Pancreas (tissue), 10 donors: ENCODE results near the gene CDC42EP5. TPM values are rescaled to one million over a fixed set of nuclear protein-coding genes. Genes with fewer than 3 reads are reported as not detected.

Source experiments
- ATAC-seq, 4 donors: fragments of 200-7000 bp; cut with Tn5 transposase; one replicate each; pipeline versions ENCODE4 v1.8.0 to v1.9.1; 2020; ENCODE audit warnings: mild to moderate bottlenecking in 4 of 4, moderate library complexity in 4 of 4
- DNase-seq, 6 donors: peaks; one replicate each; pipeline ENCODE4 v3.0.0-alpha.2; 2020
- FAIRE-seq: peaks from 2 replicates; lab custom pipeline; 2012; peaks lifted over from hg19 to GRCh38; lab: Jason Lieb, UNC
- H3K27ac ChIP-seq, 4 donors: fragments of 200-600 bp; sonication (generic); 1 replicate in 3 of 4; 2 replicates in 1 of 4; pipeline versions ENCODE4 v1.5.0 to v1.8.0; 2020
- H3K27me3 ChIP-seq, 4 donors: fragments of 200-600 bp; one replicate each; pipeline ENCODE4 v1.8.0; 2021
- H3K36me3 ChIP-seq, 3 donors: fragments of 200-600 bp; sonication (generic) in 1 of 3; one replicate each; pipeline versions ENCODE4 v1.5.0 to v1.8.0; 2020 to 2021
- H3K4me1 ChIP-seq, 3 donors: fragments of 200-600 bp; one replicate each; pipeline ENCODE4 v1.8.0; 2021
- H3K4me3 ChIP-seq, 4 donors: fragments of 200-600 bp; sonication (generic) in 2 of 4; one replicate each; pipeline versions ENCODE4 v1.5.0 to v1.8.0; 2020 to 2021
- H3K9me3 ChIP-seq, 4 donors: fragments of 200-600 bp; one replicate each; pipeline ENCODE4 v1.8.0; 2021
- WGBS, 2 donors: extraction: QIAGEN DNeasy Blood & Tissue Kit; methylation state at CpG; one replicate each; pipeline ENCODE4 v1.1.7; 2013; 5-methylcytosine and 5-hydroxymethylcytosine counted together
- intact Hi-C, 3 donors: fragments of 100-400 bp; cut with DNase I; formaldehyde crosslinking; loops; one replicate each; pipeline versions ENCODE4 v1.11.1 to v1.14.2; 2022
- polyA plus RNA-seq, 2 donors: library from polyadenylated mRNA; stranded (reverse); fragments of 200-250 nt; gene quantifications; one replicate each; pipeline ENCODE4 v1.2.3, GENCODE V29; 2013
- total RNA-seq, 6 donors: library from RNA; stranded (reverse); fragmentation: NEBNext Ultra II Directional in 4 of 6; extraction: Animal tissue kit (Norgen Biotek cat#: 25700) in 4 of 6; gene quantifications; one replicate each; pipeline versions ENCODE4 v1.2.1 to v1.2.4, GENCODE V29; 2021 to 2023
- TF ChIP-seq, protein P1 (sequence below), 4 donors: fragments of 200-600 bp; sonication (generic) in 3 of 4; IDR thresholded peaks; one replicate each; pipeline versions ENCODE4 v1.5.0 to v1.8.0; 2021; ENCODE audit warnings: antibody characterized with exemption in 4 of 4
- donor health status: healthy with polysubstance abuse.
- donor health status: DM: no; HTN: no; CAD: no; lungs with moderate emphysema.
- donor health status: DM: no; HTN: no; CAD: no.
- donor health status: control.
- donor health status: control.
- donor health status: Bipolar disorder and iron deficiency.
- donor health status: DM: yes; HTN: yes; CAD: no.
- donor health status: DM: no; HTN: no; CAD: no.
- donor health status: DM: no; HTN: no; CAD: no.
- donor health status: DM: yes; HTN: yes; CAD: no.

Gene CDC42EP5
- total and polyA plus RNA-seq, 8 donors, result 7.5 to 48.0 (median 15.7) TPM

- peak; percentile 59 to 90 (median 75) for DNase-seq
Observed at GRCh38 chr19:54430306-54431254, 42.5 kb downstream of the CDC42EP5 start.

DNA sequence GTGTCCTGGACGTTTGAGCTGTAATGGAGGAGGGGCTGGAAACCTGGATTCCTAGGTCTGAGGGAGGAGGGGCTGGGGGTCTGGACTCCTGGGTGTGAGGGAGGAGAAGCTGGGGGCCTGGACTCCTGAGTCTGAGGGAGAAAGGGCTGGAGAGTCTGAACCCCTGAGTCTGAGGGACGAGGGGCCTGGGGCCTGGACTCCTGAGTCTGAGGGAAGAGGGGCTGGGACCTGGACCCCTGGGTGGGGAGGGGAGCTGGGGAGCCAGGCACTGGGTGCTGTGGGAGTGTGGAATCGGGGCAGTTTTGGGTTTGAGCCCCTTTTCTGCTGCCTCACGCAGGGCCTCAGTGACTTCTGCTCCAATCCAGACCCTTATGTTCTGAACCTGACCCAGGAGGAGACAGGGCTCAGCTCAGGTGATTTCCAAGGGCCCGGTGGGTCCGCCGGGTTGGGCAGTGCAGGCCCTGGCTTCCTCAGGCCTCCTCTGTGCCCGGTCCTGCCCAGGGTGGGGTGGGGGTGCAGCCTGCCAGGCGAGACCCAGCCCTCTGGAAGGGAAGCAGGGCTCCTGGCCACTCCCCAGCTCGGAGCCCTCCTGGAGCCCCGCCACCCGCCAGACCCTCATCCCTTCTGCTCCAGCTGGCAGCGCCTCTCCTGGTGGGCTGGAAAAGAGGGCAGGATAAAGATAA is 43.4 kb downstream of the CDC42EP5 start:
- Histone ChIP-seq H3K36me3 (no peaks in the 10 kb centered on the region), H3K4me1 (peaks cover 13 to 19% (median 17%) of the 10 kb centered on the region in 3 donors), H3K27me3 (no peaks in the 10 kb centered on the region), H3K27ac (no peak overlapping the region), H3K4me3 (no peak overlapping the region), H3K9me3 (no peaks in the 10 kb centered on the region)
- DNase-seq (peak in 1 of 6 donors; percentile 79), FAIRE-seq (no peak), ATAC-seq (no peak)
- intact Hi-C loops, result no loop called here
- WGBS, 2 donors, result 29 to 41% methylated on average over 10 to 13 of the region's 13 CpGs
- TF ChIP-seq, protein P1, sequence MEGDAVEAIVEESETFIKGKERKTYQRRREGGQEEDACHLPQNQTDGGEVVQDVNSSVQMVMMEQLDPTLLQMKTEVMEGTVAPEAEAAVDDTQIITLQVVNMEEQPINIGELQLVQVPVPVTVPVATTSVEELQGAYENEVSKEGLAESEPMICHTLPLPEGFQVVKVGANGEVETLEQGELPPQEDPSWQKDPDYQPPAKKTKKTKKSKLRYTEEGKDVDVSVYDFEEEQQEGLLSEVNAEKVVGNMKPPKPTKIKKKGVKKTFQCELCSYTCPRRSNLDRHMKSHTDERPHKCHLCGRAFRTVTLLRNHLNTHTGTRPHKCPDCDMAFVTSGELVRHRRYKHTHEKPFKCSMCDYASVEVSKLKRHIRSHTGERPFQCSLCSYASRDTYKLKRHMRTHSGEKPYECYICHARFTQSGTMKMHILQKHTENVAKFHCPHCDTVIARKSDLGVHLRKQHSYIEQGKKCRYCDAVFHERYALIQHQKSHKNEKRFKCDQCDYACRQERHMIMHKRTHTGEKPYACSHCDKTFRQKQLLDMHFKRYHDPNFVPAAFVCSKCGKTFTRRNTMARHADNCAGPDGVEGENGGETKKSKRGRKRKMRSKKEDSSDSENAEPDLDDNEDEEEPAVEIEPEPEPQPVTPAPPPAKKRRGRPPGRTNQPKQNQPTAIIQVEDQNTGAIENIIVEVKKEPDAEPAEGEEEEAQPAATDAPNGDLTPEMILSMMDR (IDR thresholded peaks at IDR 0.05), result no peak

More at GRCh38 chr19:54430306-54431254, 42.5 kb downstream of the CDC42EP5 start:
- Histone ChIP-seq H3K4me1 (peaks cover 14 to 21% (median 17%) of the 10 kb centered on the region in 3 donors), H3K27me3 (no peaks in the 10 kb centered on the region), H3K36me3 (no peaks in the 10 kb centered on the region), H3K27ac (peak overlapping the region; percentile 53 to 78 (median 76)), H3K4me3 (peak overlapping the region in 2 of 4 donors; percentile 16 to 23), H3K9me3 (no peaks in the 10 kb centered on the region)
- intact Hi-C loops, result no loop called here
- ATAC-seq (peak; percentile 71 to 81 (median 76)), FAIRE-seq (no peak)
- 7% methylated on average over 38 to 43 of the region's 43 CpGs for WGBS, 2 donors
- TF ChIP-seq, protein P1 (IDR thresholded peaks at IDR 0.05), result no peak

DNA sequence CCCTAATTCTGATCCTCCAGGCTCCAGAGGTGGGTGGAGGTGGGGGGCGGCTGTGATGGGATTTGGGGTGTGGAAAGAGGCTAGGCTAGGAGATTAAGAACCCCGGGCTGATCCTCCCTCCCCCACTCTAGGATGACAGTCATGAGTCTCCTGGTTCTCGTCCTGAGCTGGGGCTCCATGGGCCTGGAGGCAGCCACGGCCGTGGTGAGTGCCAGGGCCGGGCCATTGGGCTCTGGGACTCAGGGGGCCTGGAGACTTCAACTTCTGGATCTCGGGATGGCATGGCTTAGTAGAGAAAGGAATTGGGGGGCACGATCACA is 44.0 kb downstream of the CDC42EP5 start:
- peaks cover 7 to 17% (median 14%) of the 10 kb centered on the region in 3 donors for H3K4me1 ChIP-seq
- no peak overlapping the region for H3K27ac ChIP-seq
- intact Hi-C loops, result no loop called here
- DNase-seq (no peak), FAIRE-seq (no peak), ATAC-seq (no peak)
- H3K4me3 ChIP-seq, result no peak overlapping the region
- TF ChIP-seq, protein P1 (IDR thresholded peaks at IDR 0.05), result no peak
- H3K27me3 ChIP-seq, result no peaks in the 10 kb centered on the region
- 37 to 54% methylated on average over 8 of the region's 8 CpGs for WGBS, 2 donors
- no peaks in the 10 kb centered on the region for H3K36me3 ChIP-seq
- H3K9me3 ChIP-seq, result no peaks in the 10 kb centered on the region

DNA sequence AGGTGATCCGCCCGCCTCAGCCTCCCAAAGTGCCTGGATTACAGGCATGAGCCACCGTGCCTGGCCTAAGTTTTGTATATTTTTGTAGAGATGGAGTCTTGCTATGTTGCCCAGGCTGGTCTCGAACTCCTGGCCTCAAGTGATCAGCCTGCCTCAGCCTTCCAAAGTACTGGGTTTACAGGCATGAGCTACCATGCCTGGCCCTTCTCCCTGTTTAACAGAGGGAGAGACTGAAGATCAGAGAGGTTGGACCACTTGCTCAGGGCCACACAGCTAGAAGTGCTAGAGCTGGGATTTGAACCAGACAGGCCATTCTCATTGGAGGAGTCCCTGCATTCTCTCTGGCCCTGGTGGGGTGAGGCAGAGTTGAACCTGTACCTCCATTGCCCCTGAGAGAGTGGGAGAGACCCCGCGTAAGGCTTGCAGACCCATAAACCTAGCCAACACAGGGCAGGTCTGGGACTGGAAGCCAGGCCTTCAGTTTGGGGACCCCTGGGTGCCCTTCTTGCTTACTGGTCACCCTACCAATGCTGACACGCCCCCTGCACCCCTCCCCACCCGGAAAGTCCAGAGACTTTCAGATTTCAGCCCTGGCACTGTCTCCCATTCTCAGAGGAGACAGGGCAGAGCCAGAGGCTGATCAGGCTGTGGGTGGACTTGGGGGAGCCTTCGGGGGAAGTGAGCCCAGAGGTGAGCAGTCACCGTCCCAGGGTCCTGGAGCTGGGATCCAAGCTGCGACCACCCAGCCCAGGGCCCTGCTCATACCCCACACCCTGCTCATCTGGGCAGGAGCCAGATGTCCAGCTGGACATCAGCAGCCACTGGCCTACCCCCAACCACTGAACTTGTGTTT is 44.5 kb downstream of the CDC42EP5 start:
- TF ChIP-seq, protein P1 (IDR thresholded peaks at IDR 0.05), result no peak
- H3K27ac ChIP-seq, result no peak overlapping the region
- intact Hi-C loops, result no loop called here
- no peak overlapping the region for H3K4me3 ChIP-seq
- 65 to 70% methylated on average over 11 of the region's 11 CpGs for WGBS, 2 donors
- no peaks in the 10 kb centered on the region for H3K27me3 ChIP-seq
- peaks cover 6 to 17% (median 14%) of the 10 kb centered on the region in 3 donors for H3K4me1 ChIP-seq
- no peaks in the 10 kb centered on the region for H3K36me3 ChIP-seq
- FAIRE-seq, result no peak
- no peak for DNase-seq
- ATAC-seq, result no peak
- no peaks in the 10 kb centered on the region for H3K9me3 ChIP-seq
